IMR-90 (cell line): ENCODE data around the gene CENPS. TPM values are rescaled to one million over a fixed set of nuclear protein-coding genes. Genes with fewer than 3 reads are reported as not detected.

Experiments used
- ATAC-seq: fragments of 200-7000 bp; cut with Tn5 transposase; 2 replicates; pipeline ENCODE4 v1.9.1; 2020; ENCODE audit warnings: low read depth, mild to moderate bottlenecking, moderate library complexity
- BruUV-seq: library from RNA; stranded (reverse); fragments of 400-500 nt; replicated peaks from 2 replicates; lab custom pipeline; 2021; lab: Mats Ljungman, UMichigan
- CTCF ChIA-PET: fragments of 300-600 bp; formaldehyde crosslinking; extraction: SDS; loops from one replicate; lab custom pipeline; 2021; ENCODE audit warnings: antibody characterized with exemption; lab: Yijun Ruan, JAX
- POLR2A ChIA-PET: fragments of 300-600 bp; sonication (Branson Sonifier 250); formaldehyde crosslinking; loops from one replicate; lab custom pipeline; 2022; ENCODE audit warnings: antibody characterized with exemption; ENCODE audit not compliant: unreplicated experiment; lab: Charles Lee
- DNase-seq: peaks from one replicate; pipeline ENCODE4 v3.0.0; 2013
- H2AFZ ChIP-seq: replicated peaks from 2 replicates; pipeline ENCODE3; 2013; ENCODE audit warnings: low read length, mild to moderate bottlenecking; ENCODE audit not compliant: poor library complexity
- H2AK5ac ChIP-seq: 2 replicates; pipeline ENCODE4 v1.6.1; 2013; ENCODE audit warnings: low read depth, low read length, inconsistent platforms
- H2AK9ac ChIP-seq: replicated peaks from 2 replicates; pipeline ENCODE3; 2013; ENCODE audit warnings: mild to moderate bottlenecking, low read depth, low read length, moderate library complexity; ENCODE audit not compliant: poor library complexity
- H2BK120ac ChIP-seq: 2 replicates; pipeline ENCODE4 v1.6.1; 2013; ENCODE audit warnings: low read depth, low read length, inconsistent platforms
- H2BK15ac ChIP-seq: 3 replicates; pipeline ENCODE4 v1.6.1; 2013; ENCODE audit warnings: low read depth, low read length, inconsistent platforms
- H2BK20ac ChIP-seq: 2 replicates; pipeline ENCODE4 v1.6.1; 2013; ENCODE audit warnings: low read depth, mild to moderate bottlenecking, inconsistent platforms, low read length, moderate library complexity
- H2BK5ac ChIP-seq: 2 replicates; pipeline ENCODE4 v1.6.1; 2013; ENCODE audit warnings: mild to moderate bottlenecking, low read depth, low read length, inconsistent platforms; ENCODE audit not compliant: poor library complexity, severe bottlenecking
- H3K14ac ChIP-seq: replicated peaks from 2 replicates; pipeline ENCODE4 v1.6.1; 2013; ENCODE audit warnings: low read depth, low read length, inconsistent platforms
- H3K18ac ChIP-seq: 2 replicates; pipeline ENCODE4 v1.6.1; 2013; ENCODE audit warnings: low read depth, low read length, control low read depth
- H3K23ac ChIP-seq: 2 replicates; pipeline ENCODE4 v1.6.1; 2013; ENCODE audit warnings: low read depth, low read length, inconsistent platforms
- H3K27ac ChIP-seq: 2 replicates; pipeline ENCODE4 v1.5.1; 2013; ENCODE audit warnings: mild to moderate bottlenecking, control low read depth, low read length; ENCODE audit not compliant: insufficient read depth
- H3K27me3 ChIP-seq: 2 replicates; pipeline ENCODE4 v1.6.1; 2013; ENCODE audit warnings: low read length; ENCODE audit not compliant: control insufficient read depth, insufficient read depth
- H3K36me3 ChIP-seq: 2 replicates; pipeline ENCODE4 v1.6.1; 2013; ENCODE audit warnings: low read length, mixed read lengths; ENCODE audit not compliant: control insufficient read depth, insufficient read depth
- H3K4ac ChIP-seq: 2 replicates; pipeline ENCODE4 v1.6.1; 2013; ENCODE audit warnings: low read depth, low read length, inconsistent platforms
- H3K4me1 ChIP-seq: 2 replicates; pipeline ENCODE4 v1.6.1; 2013; ENCODE audit warnings: low read length, mixed read lengths; ENCODE audit not compliant: control insufficient read depth, insufficient read depth
- H3K4me2 ChIP-seq: 2 replicates; pipeline ENCODE4 v1.6.1; 2013; ENCODE audit warnings: low read depth, mild to moderate bottlenecking, control low read depth, low read length, moderate library complexity
- H3K4me3 ChIP-seq: 2 replicates; pipeline ENCODE4 v1.5.1; 2013; ENCODE audit warnings: low read depth, mild to moderate bottlenecking, control low read depth, low read length, moderate library complexity; ENCODE audit not compliant: insufficient read depth
- H3K56ac ChIP-seq: 2 replicates; pipeline ENCODE4 v1.6.1; 2013; ENCODE audit warnings: low read length, inconsistent platforms; ENCODE audit not compliant: insufficient read depth; ENCODE audit errors: extremely low read depth
- H3K79me1 ChIP-seq, 2 experiments: 2 replicates each; pipeline ENCODE4 v1.6.1; 2013; ENCODE audit warnings: low read length in 2 of 2, inconsistent platforms in 1 of 2, low read depth in 1 of 2
- H3K9ac ChIP-seq: 2 replicates; pipeline ENCODE4 v1.6.1; 2013; ENCODE audit warnings: low read depth, low read length, control low read depth
- H3K9me1 ChIP-seq: 2 replicates; pipeline ENCODE4 v1.6.1; 2013; ENCODE audit warnings: low read length, inconsistent platforms; ENCODE audit not compliant: insufficient read depth
- H3K9me3 ChIP-seq: 2 replicates; pipeline ENCODE4 v1.6.1; 2013; ENCODE audit warnings: low read length; ENCODE audit not compliant: control insufficient read depth, insufficient read depth
- H4K20me1 ChIP-seq: 2 replicates; pipeline ENCODE4 v1.6.1; 2013; ENCODE audit warnings: low read length, inconsistent platforms; ENCODE audit not compliant: insufficient read depth
- H4K5ac ChIP-seq: 2 replicates; pipeline ENCODE4 v1.6.1; 2013; ENCODE audit warnings: mild to moderate bottlenecking, low read depth, low read length, control low read depth
- H4K8ac ChIP-seq, 2 experiments: 2 replicates each; pipeline ENCODE4 v1.6.1; 2013; ENCODE audit warnings: low read depth in 2 of 2, low read length in 2 of 2, control low read depth in 1 of 2, inconsistent platforms in 1 of 2
- H4K91ac ChIP-seq: 2 replicates; pipeline ENCODE4 v1.6.1; 2013; ENCODE audit warnings: low read depth, low read length, inconsistent platforms; ENCODE audit not compliant: insufficient read depth
- BHLHE40 ChIP-seq: fragments of 150-350 bp; IDR thresholded peaks from 2 replicates; pipeline ENCODE4 v1.6.1; 2016; ENCODE audit warnings: mild to moderate bottlenecking, low read depth, low read length
- CEBPB ChIP-seq: IDR thresholded peaks from 2 replicates; pipeline ENCODE4 v1.6.1; 2012; ENCODE audit warnings: low read depth, low read length, improper control_type of control experiment
- CHD1 ChIP-seq: IDR thresholded peaks from 2 replicates; pipeline ENCODE4 v1.6.1; 2012; ENCODE audit warnings: low read depth, low read length, improper control_type of control experiment
- CTCF ChIP-seq: conservative IDR thresholded peaks from 2 replicates; pipeline ENCODE4 v1.5.1; 2012; ENCODE audit warnings: mild to moderate bottlenecking, low read depth, low read length, improper control_type of control experiment
- FOS ChIP-seq: fragments of 150-350 bp; IDR thresholded peaks from 2 replicates; pipeline ENCODE4 v1.6.1; 2016; ENCODE audit warnings: low read depth, low read length
- MAFK ChIP-seq: IDR thresholded peaks from 2 replicates; pipeline ENCODE4 v1.6.1; 2012; ENCODE audit warnings: low read depth, low read length, improper control_type of control experiment
- MAZ ChIP-seq: IDR thresholded peaks from 2 replicates; pipeline ENCODE4 v1.6.1; 2012; ENCODE audit warnings: low read depth, mild to moderate bottlenecking, low read length, improper control_type of control experiment, moderate library complexity, borderline replicate concordance
- MXI1 ChIP-seq: IDR thresholded peaks from 2 replicates; pipeline ENCODE4 v1.6.1; 2012; ENCODE audit warnings: low read depth, mild to moderate bottlenecking, low read length, moderate library complexity, borderline replicate concordance
- NFE2L2 ChIP-seq: fragments of 150-350 bp; IDR thresholded peaks from 2 replicates; pipeline ENCODE4 v1.6.1; 2016; ENCODE audit warnings: low read depth, mild to moderate bottlenecking, low read length
- RAD21 ChIP-seq: IDR thresholded peaks from 2 replicates; pipeline ENCODE4 v1.6.1; 2012; ENCODE audit warnings: low read length, improper control_type of control experiment
- RCOR1 ChIP-seq: IDR thresholded peaks from 2 replicates; pipeline ENCODE4 v1.6.1; 2012; ENCODE audit warnings: mild to moderate bottlenecking, low read length, improper control_type of control experiment; ENCODE audit not compliant: insufficient replicate concordance
- RFX5 ChIP-seq: IDR thresholded peaks from 2 replicates; pipeline ENCODE4 v1.8.0; 2012; ENCODE audit warnings: low read depth, mild to moderate bottlenecking, low read length, moderate library complexity
- SMC3 ChIP-seq: fragments of 150-350 bp; IDR thresholded peaks from 2 replicates; pipeline ENCODE4 v1.6.1; 2016; ENCODE audit warnings: low read depth, mild to moderate bottlenecking, antibody characterized with exemption, low read length, moderate library complexity
- USF2 ChIP-seq: fragments of 150-350 bp; IDR thresholded peaks from 2 replicates; pipeline ENCODE4 v1.6.1; 2017; ENCODE audit warnings: mild to moderate bottlenecking, antibody characterized with exemption, low read length, low read depth
- WGBS, 2 experiments: methylation state at CpG; one replicate each; pipeline versions ENCODE4 v1.1.5 to v1.1.7; 2013; ENCODE audit warnings: missing lambda C conversion rate in 2 of 2; ENCODE audit not compliant: insufficient read length in 1 of 2; ENCODE audit errors: extremely low coverage in 2 of 2; 5-methylcytosine and 5-hydroxymethylcytosine counted together
- dilution Hi-C: fragments of 300-500 bp; cut with HindIII; formaldehyde crosslinking; loops from one replicate; pipeline ENCODE4 v1.14.3; 2018; ENCODE audit warnings: low sequenced_read_pairs; ENCODE audit not compliant: unreplicated experiment
- in situ Hi-C: fragments of 300-500 bp; cut with MboI; formaldehyde crosslinking; loops from 3 replicates; pipeline ENCODE4 v1.14.3; 2019; ENCODE audit warnings: low sequenced_read_pairs, inconsistent platforms, mixed read lengths
- intact Hi-C: fragments of 100-400 bp; cut with micrococcal nuclease; formaldehyde crosslinking; loops from 2 replicates; pipeline ENCODE4 v1.10.0; 2022
- polyA plus RNA-seq, 3 experiments: library from polyadenylated mRNA; depleted of rRNA; stranded (reverse); fragments of >200 nt; gene quantifications; 2 replicates each; pipeline ENCODE4 v1.2.3, GENCODE V29; 2012; ENCODE audit warnings: low replicate concordance in 1 of 3
- total RNA-seq: library from RNA; depleted of rRNA; stranded (reverse); fragments of >200 nt; gene quantifications from 2 replicates; pipeline ENCODE4 v1.2.3, GENCODE V29; 2012

Gene CENPS
- total and polyA plus RNA-seq, 2 of the 4 experiments (the other 2 are of a cell fraction), result 9.9 to 12.3 TPM

DNA sequence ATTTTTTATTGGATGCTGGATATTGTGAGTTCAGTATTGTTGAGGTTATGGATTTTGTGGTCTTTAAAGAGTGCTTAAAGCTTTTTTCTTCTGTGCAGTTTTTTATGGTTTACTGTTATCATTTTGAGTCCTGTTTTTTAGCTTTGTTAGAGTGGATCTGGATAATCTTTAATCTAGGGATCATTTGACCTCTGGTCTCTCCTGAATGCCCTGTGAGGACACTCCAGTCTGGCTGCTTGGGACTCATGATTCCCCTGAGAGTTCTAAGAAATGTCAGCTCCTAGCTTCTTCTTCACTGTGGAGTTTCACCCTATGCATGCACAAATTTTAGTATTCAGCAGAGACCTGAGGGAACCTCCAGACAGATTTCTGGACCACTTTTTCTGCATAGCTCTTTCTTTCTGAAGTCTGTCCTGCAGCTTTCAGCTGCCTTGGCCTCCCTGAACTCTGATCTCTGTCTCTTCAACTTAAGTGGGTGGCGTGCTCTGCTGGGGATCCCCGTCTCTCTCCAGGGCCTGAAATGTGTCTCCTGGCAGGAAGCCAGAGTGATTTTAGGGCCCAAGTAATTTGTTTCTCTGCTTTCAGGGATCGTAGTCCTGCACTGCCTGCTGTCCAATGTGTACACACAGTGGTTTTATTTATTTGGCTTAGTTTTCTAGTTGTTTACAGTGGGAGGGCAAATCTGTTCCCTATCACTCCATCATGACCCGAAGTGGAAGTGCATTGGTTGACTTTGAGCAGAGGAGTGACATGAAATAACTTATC lies 59.2 kb downstream of the CENPS start:
- Histone ChIP-seq H4K8ac (no peak overlapping the region), H3K4me3 (no peak overlapping the region), H3K9ac (no peak overlapping the region), H3K27me3 (no peaks in the 10 kb centered on the region), H3K4me1 (no peaks in the 10 kb centered on the region; the same call in 1 of the 2 replicates), H2BK15ac (no peak overlapping the region), H2BK20ac (no peak overlapping the region), H2BK120ac (no peak overlapping the region), H3K27ac (no peak overlapping the region), H3K4me2 (no peak overlapping the region), H4K91ac (no peak overlapping the region), H3K23ac (0 out of 2 replicates have a peak overlapping the region, but pooled peaks have one; percentile 39), H2AFZ (no peak overlapping the region), H4K20me1 (peaks cover 36% of the 10 kb centered on the region), H2AK9ac (no peak overlapping the region), H3K79me1 (peaks cover 26 to 62% of the 10 kb centered on the region in 2 experiments), H3K4ac (no peak overlapping the region), H3K9me1 (peaks cover 8% of the 10 kb centered on the region), H3K9me3 (no peaks in the 10 kb centered on the region), H3K56ac (no peak overlapping the region), H3K14ac (no peak overlapping the region), H2AK5ac (no peak overlapping the region), H3K18ac (no peak overlapping the region), H2BK5ac (no peak overlapping the region), H4K5ac (no peak overlapping the region), H3K36me3 (no peaks in the 10 kb centered on the region)
- DNase-seq, result no peak
- intact Hi-C loops (no loop called here), dilution Hi-C loops (no loop called here), in situ Hi-C loops (loop anchor here (5.0 kb wide), 1 partner anchor 112 kb away; no protein-coding TSS in a partner anchor)
- no peak; the same call in 1 of the 2 replicates for ATAC-seq
- WGBS, 2 experiments, result no CpG with 5 or more reads among the region's 4 CpGs
- ChIA-PET POLR2A (interaction anchor here (0.5 kb wide), 1 partner anchor 13 kb away, joined by 3 read pairs; no protein-coding TSS in a partner anchor), CTCF (no interaction called here)
- BruUV-seq, result no TSS peak
- TF ChIP-seq MXI1 (no peak), RCOR1 (no peak), NFE2L2 (no peak), RAD21 (no peak), CEBPB (no peak), MAFK (no peak), SMC3 (no peak), FOS (no peak), MAZ (no peak), USF2 (no peak), BHLHE40 (no peak), CTCF (no peak), CHD1 (no peak), RFX5 (no peak)
